ENCODE measurements around the gene POMT1. TPM values are rescaled to one million over a fixed set of nuclear protein-coding genes. Genes with fewer than 3 reads are reported as not detected.
A peak's percentile ranks its signal among the peaks of the same experiment; 100 is the strongest.

The POMT1 gene
- total RNA-seq, 1 donor from 2014 or later: 14.5 TPM

DNA sequence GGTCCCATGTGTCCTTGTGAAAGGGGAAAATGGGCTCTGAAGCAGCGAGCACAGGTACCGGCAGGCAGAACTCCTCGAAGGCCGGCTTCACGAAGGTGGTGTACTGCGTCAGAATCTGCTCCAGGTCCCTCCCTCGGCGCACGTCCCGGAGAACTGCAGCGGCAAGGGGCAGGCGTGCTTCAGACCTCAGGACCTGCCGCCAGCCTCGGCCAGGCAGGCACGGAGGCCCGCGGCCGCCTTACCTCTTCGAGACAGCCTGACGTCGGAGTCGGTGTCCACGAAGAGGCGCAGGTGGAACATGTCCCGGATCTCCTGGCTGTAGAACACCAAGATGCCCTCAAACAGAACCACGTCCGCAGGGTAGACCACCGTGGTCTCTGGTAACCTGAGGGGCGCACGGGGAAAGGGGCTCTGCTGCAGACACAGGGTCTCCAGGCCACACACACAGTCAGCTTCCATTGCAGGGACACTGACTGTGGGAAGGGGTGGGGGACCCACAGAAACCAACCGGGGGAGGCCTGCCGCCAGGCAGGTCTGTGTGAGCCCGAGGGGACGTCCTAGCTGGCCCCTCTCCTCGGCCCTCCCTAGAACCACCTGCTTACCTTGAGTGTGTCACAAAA, 26.3 kb downstream of the POMT1 start:
- H3K36me3 ChIP-seq: peaks cover 0 to 55% of the 10 kb centered on the region in 2 donors

DNA sequence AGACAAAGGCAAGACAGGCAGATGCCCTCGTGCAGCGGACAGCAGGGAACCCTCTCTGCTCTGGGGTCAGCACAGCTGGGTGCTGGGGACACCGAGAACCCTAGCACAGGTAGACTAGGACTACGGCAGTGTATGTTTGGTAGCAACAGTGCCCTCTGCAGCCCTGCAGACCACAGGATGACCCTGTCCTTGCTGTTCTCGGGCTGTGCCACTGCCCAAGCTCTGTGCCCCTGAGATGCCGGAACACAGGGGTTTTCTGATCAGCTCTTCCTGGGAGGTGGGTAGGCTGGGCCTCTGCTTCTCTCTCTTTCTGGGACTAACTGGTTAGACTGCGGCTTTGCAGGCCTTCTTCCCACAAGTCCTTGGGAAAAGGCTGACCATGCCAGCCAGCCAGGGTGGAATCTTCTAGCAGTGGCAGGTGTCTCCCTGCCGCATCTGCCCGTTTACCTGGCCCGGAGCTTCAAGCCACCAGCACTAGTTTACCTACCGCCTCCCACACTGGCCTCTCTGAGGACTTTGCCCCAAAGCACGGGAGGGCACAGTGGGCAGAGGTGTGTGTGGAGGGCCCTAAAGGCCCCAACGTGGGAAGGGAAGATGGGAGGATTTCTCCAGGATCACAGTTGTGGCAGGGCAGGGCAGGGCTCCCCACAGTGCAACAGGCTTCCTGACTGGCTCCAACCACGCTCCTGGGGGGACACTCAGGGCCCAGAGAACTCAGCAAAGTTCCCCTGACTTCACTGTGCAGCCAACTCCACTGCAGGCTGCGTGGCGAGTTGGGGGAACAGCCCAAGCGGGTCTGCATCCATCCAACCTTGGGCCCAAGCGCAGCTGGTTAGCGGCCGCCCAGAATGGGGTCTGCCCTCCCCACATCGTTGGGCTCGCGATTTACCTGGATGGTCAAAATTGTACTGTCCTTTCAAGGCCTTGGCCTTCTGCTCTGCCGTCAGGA, 27.2 kb downstream of the POMT1 start:
- H3K36me3 ChIP-seq: peaks cover 0 to 46% of the 10 kb centered on the region in 2 donors
- no peak for DNase-seq (ENCODE audit: extremely low spot score in 2 of 2)
- intact Hi-C loops (cut with DNase I): no loop called here

More for the DNA sequence above, 26.3 kb downstream of the POMT1 start:
- Histone ChIP-seq H3K27ac (no peak overlapping the region), H3K9me3 (no peaks in the 10 kb centered on the region), H3K4me1 (peaks cover 17% of the 10 kb centered on the region), H3K27me3 (no peaks in the 10 kb centered on the region), H3K4me3 (no peak overlapping the region)
- TF ChIP-seq POLR2A (IDR thresholded peaks at IDR 0.05) (no peak), POLR2AphosphoS5 (IDR thresholded peaks at IDR 0.05; ENCODE audit: insufficient read depth in 1 of 2, low read depth in 1 of 2) (no peak), CTCF (IDR thresholded peaks at IDR 0.05) (no peak)
- intact Hi-C loops (cut with DNase I): no loop called here
- no peak for DNase-seq (ENCODE audit: extremely low spot score in 2 of 2)

DNA sequence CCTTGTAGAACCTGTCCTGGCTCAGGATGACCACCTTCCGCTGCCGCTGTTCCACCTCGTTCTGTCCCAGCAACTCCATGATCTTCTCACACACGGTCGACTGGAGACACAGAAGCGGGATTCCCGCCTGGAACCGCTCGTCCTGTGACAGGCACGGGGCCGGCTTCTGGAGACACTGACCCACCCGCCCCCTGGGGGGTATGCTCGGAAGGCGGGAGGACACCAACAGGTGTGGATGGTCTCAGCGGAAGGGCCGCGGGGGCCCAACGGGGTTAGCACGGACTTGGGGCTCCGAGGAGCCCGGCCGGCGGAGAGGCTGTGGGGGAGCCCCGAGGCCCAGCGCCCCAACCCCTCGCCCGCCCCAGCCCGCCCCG, 27.8 kb downstream of the POMT1 start:
- Histone ChIP-seq H3K4me1 (peaks cover 17% of the 10 kb centered on the region), H3K9me3 (no peaks in the 10 kb centered on the region), H3K27me3 (no peaks in the 10 kb centered on the region), H3K27ac (peak overlapping the region; percentile 85), H3K4me3 (peak overlapping the region; percentile 65 to 97), H3K36me3 (peaks cover 0 to 40% of the 10 kb centered on the region in 2 donors)
- TF ChIP-seq POLR2A (IDR thresholded peaks at IDR 0.05) (no peak), CTCF (IDR thresholded peaks at IDR 0.05) (no peak), POLR2AphosphoS5 (IDR thresholded peaks at IDR 0.05; ENCODE audit: insufficient read depth in 1 of 2, low read depth in 1 of 2) (no peak)
- intact Hi-C loops (cut with DNase I): no loop called here
- no peak for DNase-seq (ENCODE audit: extremely low spot score in 2 of 2)

More for the DNA sequence above, 27.2 kb downstream of the POMT1 start:
- Histone ChIP-seq H3K27ac (peak overlapping the region; percentile 85), H3K4me3 (peak overlapping the region; percentile 65 to 97), H3K4me1 (peaks cover 17% of the 10 kb centered on the region), H3K9me3 (no peaks in the 10 kb centered on the region), H3K27me3 (no peaks in the 10 kb centered on the region)
- no peak for TF ChIP-seq POLR2A (IDR thresholded peaks at IDR 0.05)
- no peak for TF ChIP-seq POLR2AphosphoS5 (IDR thresholded peaks at IDR 0.05; ENCODE audit: insufficient read depth in 1 of 2, low read depth in 1 of 2)
- TF ChIP-seq CTCF (IDR thresholded peaks at IDR 0.05): no peak

DNA sequence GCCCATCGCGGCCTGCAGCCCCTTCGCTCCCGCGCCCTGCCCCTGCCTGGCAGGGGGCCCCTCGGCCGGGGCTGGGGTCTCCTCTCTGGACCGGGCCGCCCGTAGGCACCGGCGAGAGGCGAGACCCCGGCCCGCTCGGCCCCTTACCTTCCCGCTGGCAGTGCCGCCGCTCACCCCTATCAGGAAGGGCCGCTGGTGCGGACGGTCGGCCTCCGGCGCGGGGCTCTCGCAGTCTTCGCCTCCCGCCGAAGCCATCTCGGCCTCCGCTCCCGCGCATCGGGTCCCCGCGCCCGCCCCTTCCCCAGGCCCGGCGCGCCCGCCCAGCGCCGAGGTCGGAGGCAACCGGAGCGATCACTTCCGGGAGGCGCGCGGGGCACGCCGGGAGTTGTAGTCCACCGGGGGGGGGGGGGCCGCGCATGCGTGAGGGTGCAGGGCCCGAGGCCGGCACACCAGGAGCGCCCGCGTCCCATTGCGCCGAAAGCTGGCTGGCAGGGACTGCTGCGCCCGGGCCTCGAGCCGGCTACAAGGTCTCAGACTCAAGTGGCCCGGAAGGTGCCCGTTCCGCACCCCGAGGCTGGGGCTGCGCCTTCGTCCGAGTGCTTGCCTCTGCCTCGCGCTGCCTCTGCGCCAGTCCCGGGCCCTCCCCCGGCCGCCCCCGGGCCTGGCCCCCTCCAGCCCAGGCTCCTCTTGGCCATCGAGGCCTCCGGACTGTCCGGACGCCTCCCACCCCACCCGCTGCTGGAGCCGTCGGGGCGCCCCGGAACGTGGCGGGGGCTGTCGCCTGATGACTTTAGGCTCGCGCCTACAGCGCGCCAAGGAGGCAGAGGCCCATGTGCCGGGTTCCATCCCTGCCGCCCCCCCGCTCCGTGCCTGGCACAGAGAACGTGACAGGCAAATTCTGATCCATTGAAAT, 28.5 kb downstream of the POMT1 start, which contains the start of gene UCK1:
TSS of gene UCK1 (minus strand) at position 344 of the 913 bp plus-strand sequence. CDS start at position 255, 89 bp downstream.
- peak within 1 kb of the TSS; percentile 65 to 97 for H3K4me3 ChIP-seq
- no peaks in the 10 kb centered on the region for H3K27me3 ChIP-seq
- DNase-seq (ENCODE audit: extremely low spot score in 2 of 2): no peak
- peak within 1 kb of the TSS; percentile 85 for H3K27ac ChIP-seq
- TF ChIP-seq POLR2AphosphoS5 (IDR thresholded peaks at IDR 0.05; ENCODE audit: insufficient read depth in 1 of 2, low read depth in 1 of 2) (peak in 1 of 2 donors; percentile 69), CTCF (IDR thresholded peaks at IDR 0.05) (no peak)
- H3K36me3 ChIP-seq: peaks cover 0 to 33% of the 10 kb centered on the region in 2 donors
- H3K4me1 ChIP-seq: peaks cover 17% of the 10 kb centered on the region
- intact Hi-C loops (cut with DNase I): no loop called here
- no peaks in the 10 kb centered on the region for H3K9me3 ChIP-seq
